Common myeloid progenitor, CD34-positive (primary cell): ENCODE measurements around the gene ZBTB49.

ENCODE experiments used
- CTCF ChIA-PET: fragments of 350-600 bp; sonication (Branson Sonifier 250); formaldehyde crosslinking; loops from one replicate; lab custom pipeline; 2021; ENCODE audit warnings: antibody characterized with exemption; lab: Charles Lee
- POLR2A ChIA-PET: fragments of 350-600 bp; sonication (Branson Sonifier 250); formaldehyde crosslinking; loops from one replicate; lab custom pipeline; 2021; ENCODE audit warnings: antibody characterized with exemption; lab: Charles Lee
- DNase-seq, 3 donors: peaks; one replicate each; pipeline versions ENCODE4 v3.0.0 to v3.0.0-alpha.2; 2013
- H3K27ac ChIP-seq, 2 experiments: 1 replicate in 1 of 2; 2 replicates in 1 of 2; pipeline ENCODE4 v1.7.0; 2013; ENCODE audit warnings: inconsistent platforms in 2 of 2, low read length in 2 of 2, mild to moderate bottlenecking in 2 of 2, low read depth in 1 of 2, moderate library complexity in 1 of 2; ENCODE audit not compliant: severe bottlenecking in 2 of 2, insufficient read depth in 1 of 2, poor library complexity in 1 of 2
- H3K27me3 ChIP-seq, 5 experiments: replicated peaks in 2 of 5; 1 replicate in 3 of 5; 2 replicates in 2 of 5; pipeline versions ENCODE4 v1.6.1 to v1.7.0; 2013; ENCODE audit warnings: low read length in 4 of 5, mild to moderate bottlenecking in 2 of 5, moderate library complexity in 2 of 5, inconsistent platforms in 1 of 5; ENCODE audit not compliant: insufficient read depth in 5 of 5, control insufficient read depth in 4 of 5
- H3K36me3 ChIP-seq, 4 experiments: 1 replicate in 2 of 4; 2 replicates in 2 of 4; pipeline versions ENCODE4 v1.6.1 to v1.7.0; 2013; ENCODE audit warnings: low read length in 3 of 4, control low read depth in 1 of 4, mild to moderate bottlenecking in 1 of 4; ENCODE audit not compliant: control insufficient read depth in 4 of 4, insufficient read depth in 4 of 4
- H3K4me1 ChIP-seq, 4 experiments: 1 replicate in 3 of 4; 2 replicates in 1 of 4; pipeline versions ENCODE4 v1.6.1 to v1.7.1; 2013; ENCODE audit warnings: low read length in 3 of 4, mild to moderate bottlenecking in 3 of 4, control low read depth in 1 of 4, inconsistent platforms in 1 of 4, moderate library complexity in 1 of 4; ENCODE audit not compliant: control insufficient read depth in 4 of 4, insufficient read depth in 4 of 4; ENCODE audit errors: control extremely low read depth in 1 of 4
- H3K4me3 ChIP-seq, 7 experiments: 1 replicate in 4 of 7; 2 replicates in 3 of 7; pipeline versions ENCODE4 v1.5.1 to v1.7.0; 2013; ENCODE audit warnings: mild to moderate bottlenecking in 7 of 7, low read length in 6 of 7, moderate library complexity in 6 of 7, inconsistent platforms in 2 of 7, low read depth in 2 of 7, control low read depth in 1 of 7; ENCODE audit not compliant: insufficient read depth in 4 of 7, control insufficient read depth in 1 of 7; ENCODE audit errors: extremely low read depth in 1 of 7
- H3K9me3 ChIP-seq, 5 experiments: 1 replicate in 4 of 5; 2 replicates in 1 of 5; pipeline versions ENCODE4 v1.6.1 to v1.7.1; 2013; ENCODE audit warnings: low read length in 4 of 5, mild to moderate bottlenecking in 2 of 5, inconsistent platforms in 1 of 5, low read depth in 1 of 5, moderate library complexity in 1 of 5; ENCODE audit not compliant: control insufficient read depth in 4 of 5, insufficient read depth in 2 of 5; ENCODE audit errors: control extremely low read depth in 1 of 5
- WGBS: methylation state at CpG from one replicate; pipeline ENCODE4 v1.1.5; 2013; ENCODE audit not compliant: insufficient coverage; 5-methylcytosine and 5-hydroxymethylcytosine counted together

Gene ZBTB49

DNA sequence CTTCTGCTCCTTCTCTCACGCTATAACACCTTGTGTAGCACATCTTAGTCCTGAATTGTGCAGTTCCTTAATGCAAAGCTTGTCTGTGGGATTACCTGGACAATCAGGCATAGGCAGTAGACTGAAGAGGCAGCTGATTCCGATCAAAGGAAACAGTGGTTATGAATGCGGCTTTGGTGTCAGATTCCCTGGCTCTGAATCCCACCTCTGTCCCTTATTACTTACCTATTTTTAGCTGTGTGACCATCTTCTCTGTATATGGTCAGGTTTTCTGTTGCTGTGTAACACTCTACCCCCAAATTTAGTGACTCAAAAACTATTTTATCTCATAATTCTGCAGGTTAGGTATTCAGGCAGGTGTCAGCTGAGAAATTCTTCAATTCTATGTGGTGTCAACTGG is 3.2 kb downstream of the ZBTB49 start:
- Histone ChIP-seq H3K9me3 (peaks cover 0 to 5% (median 3%) of the 10 kb centered on the region in 5 experiments), H3K4me3 (no peak overlapping the region), H3K27ac (no peak overlapping the region), H3K27me3 (no peaks in the 10 kb centered on the region), H3K36me3 (peaks cover 0 to 6% (median 1%) of the 10 kb centered on the region in 4 experiments), H3K4me1 (peaks cover 13 to 24% (median 22%) of the 10 kb centered on the region in 4 experiments)
- CTCF ChIA-PET, result interaction anchor here (1.4 kb wide), 1 partner anchor 9 kb away, joined by 5 read pairs; no protein-coding TSS in a partner anchor
- WGBS, result 100% methylated on average over 2 of the region's 3 CpGs
- DNase-seq, result no peak
- POLR2A ChIA-PET, result no interaction called here

DNA sequence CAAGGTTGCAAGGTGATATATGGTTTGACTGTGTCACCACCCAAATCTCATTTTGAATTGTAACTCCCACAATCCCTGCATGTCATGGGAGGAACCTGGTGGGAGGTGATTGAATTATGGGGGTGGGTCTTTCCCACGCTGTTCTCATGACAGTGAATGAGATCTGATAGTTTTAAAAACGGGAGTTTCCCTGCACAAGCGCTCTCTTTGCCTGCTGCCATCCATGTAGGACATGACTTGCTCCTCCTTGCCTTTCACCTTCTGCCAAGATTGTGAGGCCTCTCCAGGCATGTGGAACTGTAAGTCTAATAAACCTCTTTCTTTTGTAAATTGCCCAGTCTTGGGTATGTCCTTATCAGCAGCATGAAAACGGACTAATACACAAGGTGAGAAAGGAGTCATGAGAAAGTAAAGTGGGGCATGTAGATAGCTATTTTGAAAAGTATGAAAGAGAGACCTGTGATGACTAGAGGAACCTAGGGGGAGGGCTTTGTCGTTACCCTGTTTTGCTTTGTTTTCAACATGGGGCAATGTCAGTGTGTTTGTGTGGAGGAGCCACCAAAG is 6.3 kb downstream of the ZBTB49 start:
- H3K27me3 ChIP-seq, result no peaks in the 10 kb centered on the region
- WGBS, result 95% methylated on average over 4 of the region's 5 CpGs
- CTCF ChIA-PET, result interaction anchor here (1.1 kb wide), 1 partner anchor 37 kb away, joined by 4 read pairs; no protein-coding TSS in a partner anchor
- H3K4me1 ChIP-seq, result peaks cover 0 to 3% (median 2%) of the 10 kb centered on the region in 4 experiments
- H3K9me3 ChIP-seq, result peaks cover 0 to 5% (median 3%) of the 10 kb centered on the region in 5 experiments
- no peak for DNase-seq
- peaks cover 2 to 15% (median 9%) of the 10 kb centered on the region in 4 experiments for H3K36me3 ChIP-seq
- no peak overlapping the region for H3K4me3 ChIP-seq
- POLR2A ChIA-PET, result no interaction called here
- no peak overlapping the region for H3K27ac ChIP-seq

DNA sequence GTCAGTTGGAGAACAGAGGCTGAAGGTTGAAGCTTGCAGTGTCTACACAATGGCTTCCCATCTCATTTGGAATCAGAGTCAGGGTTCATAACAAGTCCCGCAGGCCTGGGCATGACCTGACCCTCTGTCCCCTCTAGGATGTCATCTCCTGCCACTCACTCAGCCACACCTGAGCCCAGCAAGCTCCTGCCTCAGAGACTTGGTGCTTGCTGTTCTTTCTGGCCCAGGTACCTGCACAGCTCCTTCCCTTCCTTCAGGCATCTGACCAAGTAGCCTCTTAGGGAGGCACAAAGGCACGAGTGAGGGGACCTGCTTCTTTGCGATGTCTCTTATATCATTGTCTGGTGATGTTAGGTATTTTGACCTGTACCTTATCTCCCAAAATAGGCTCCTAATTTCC is 9.0 kb downstream of the ZBTB49 start:
- no peak for DNase-seq
- H3K27ac ChIP-seq, result no peak overlapping the region
- H3K4me3 ChIP-seq, result no peak overlapping the region
- ChIA-PET CTCF (interaction anchor here (1.2 kb wide), 1 partner anchor 26 kb away, joined by 3 read pairs; no protein-coding TSS in a partner anchor), POLR2A (no interaction called here)
- H3K27me3 ChIP-seq, result no peaks in the 10 kb centered on the region
- peaks cover 0 to 5% (median 3%) of the 10 kb centered on the region in 5 experiments for H3K9me3 ChIP-seq
- H3K4me1 ChIP-seq, result no peaks in the 10 kb centered on the region
- peaks cover 15 to 28% (median 18%) of the 10 kb centered on the region in 4 experiments for H3K36me3 ChIP-seq
- 100% methylated on average over 1 of the region's 3 CpGs for WGBS

DNA sequence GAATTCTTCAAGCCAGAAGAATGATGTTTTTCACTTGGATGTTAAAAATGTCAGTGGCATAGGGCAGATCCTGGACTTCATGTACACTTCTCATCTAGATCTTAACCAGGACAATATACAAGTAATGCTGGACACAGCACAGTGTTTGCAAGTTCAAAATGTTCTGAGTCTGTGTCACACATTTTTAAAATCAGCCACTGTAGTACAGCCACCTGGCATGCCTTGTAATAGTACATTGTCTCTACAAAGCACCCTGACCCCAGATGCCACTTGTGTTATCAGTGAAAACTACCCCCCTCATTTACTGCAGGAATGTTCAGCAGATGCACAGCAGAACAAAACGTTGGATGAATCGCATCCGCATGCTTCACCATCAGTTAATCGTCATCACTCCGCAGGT is 11.9 kb downstream of the ZBTB49 start:
- 98% methylated on average over 5 of the region's 5 CpGs for WGBS
- no peak for DNase-seq
- Histone ChIP-seq H3K4me1 (no peaks in the 10 kb centered on the region), H3K9me3 (no peaks in the 10 kb centered on the region), H3K36me3 (peaks cover 15 to 35% (median 25%) of the 10 kb centered on the region in 4 experiments), H3K27me3 (no peaks in the 10 kb centered on the region), H3K4me3 (no peak overlapping the region), H3K27ac (no peak overlapping the region)
- CTCF ChIA-PET, result no interaction called here
- POLR2A ChIA-PET, result no interaction called here

DNA sequence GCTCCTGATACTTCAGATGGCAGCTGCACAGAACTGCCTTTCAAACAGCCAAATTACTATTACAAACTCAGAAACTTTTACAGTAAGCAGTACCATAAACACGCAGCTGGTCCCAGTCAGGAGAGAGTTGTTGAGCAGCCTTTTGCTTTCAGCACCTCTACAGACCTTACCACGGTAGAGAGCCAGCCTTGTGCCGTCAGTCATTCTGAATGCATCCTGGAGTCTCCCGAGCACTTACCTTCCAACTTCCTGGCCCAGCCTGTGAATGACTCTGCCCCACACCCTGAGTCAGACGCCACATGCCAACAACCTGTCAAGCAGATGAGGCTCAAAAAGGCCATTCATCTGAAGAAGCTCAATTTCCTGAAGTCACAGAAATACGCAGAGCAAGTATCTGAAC is 12.4 kb downstream of the ZBTB49 start:
- CTCF ChIA-PET, result no interaction called here
- POLR2A ChIA-PET, result no interaction called here
- 81% methylated on average over 6 of the region's 6 CpGs for WGBS

DNA sequence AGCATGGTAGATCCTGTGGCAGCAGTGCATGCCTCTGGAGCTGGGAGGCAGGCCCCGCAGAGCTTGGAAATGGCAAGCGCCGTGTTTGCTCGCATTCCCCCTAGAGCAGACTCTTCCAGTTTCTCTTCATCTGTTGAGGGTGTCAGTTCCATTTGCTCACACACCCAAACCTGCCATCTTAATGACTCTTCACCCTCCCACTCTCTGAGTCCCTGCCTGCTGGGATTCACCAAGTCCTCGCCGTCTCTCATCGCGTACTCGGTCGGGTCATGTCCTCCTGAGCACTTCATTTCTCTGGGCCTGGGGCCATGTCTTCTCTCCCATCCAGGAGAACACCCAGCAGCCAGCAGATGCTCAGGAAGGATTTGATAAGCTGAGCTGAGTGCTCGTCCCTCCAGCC is 16.9 kb downstream of the ZBTB49 start:
- no peaks in the 10 kb centered on the region for H3K9me3 ChIP-seq
- CTCF ChIA-PET, result no interaction called here
- H3K27me3 ChIP-seq, result no peaks in the 10 kb centered on the region
- H3K36me3 ChIP-seq, result peaks cover 11 to 34% (median 22%) of the 10 kb centered on the region in 4 experiments
- no peak overlapping the region for H3K27ac ChIP-seq
- H3K4me3 ChIP-seq, result no peak overlapping the region
- POLR2A ChIA-PET, result no interaction called here
- WGBS, result 98% methylated on average over 11 of the region's 11 CpGs
- no peaks in the 10 kb centered on the region for H3K4me1 ChIP-seq
- no peak for DNase-seq

More for the DNA sequence above, 12.4 kb downstream of the ZBTB49 start:
- peaks cover 17 to 39% (median 27%) of the 10 kb centered on the region in 4 experiments for H3K36me3 ChIP-seq
- no peak overlapping the region for H3K4me3 ChIP-seq
- DNase-seq, result no peak
- H3K27ac ChIP-seq, result no peak overlapping the region
- no peaks in the 10 kb centered on the region for H3K9me3 ChIP-seq
- H3K27me3 ChIP-seq, result no peaks in the 10 kb centered on the region
- H3K4me1 ChIP-seq, result no peaks in the 10 kb centered on the region

DNA sequence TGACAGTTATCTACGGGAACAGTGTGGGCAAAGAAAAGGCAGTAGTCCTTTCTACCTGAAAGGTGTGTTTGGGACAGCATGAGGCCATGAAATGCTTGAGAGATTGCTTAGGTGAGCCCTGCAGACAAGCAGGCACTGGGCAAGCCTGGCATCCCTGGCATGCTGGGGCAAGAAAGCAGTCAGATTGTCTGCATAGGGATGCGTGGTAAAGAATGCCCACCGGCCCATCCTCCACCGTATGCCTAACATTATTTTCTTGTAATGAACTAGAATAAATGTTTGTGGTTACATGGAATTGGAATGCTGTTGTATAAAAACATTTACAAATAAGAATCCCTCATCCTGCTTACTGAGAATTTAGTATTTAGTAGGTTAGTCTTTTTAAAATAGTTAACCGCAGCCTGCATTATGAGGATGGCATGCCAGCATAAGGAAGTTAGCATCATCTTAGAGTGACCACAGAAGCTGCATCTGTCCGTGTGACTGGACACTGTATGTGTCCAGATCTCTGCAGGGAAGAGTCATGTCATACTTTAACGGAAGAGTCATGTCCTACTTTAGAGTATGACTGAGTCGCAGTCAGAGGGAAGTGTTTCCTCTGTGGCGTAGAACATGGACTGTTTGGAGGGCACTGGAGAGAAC is 18.9 kb downstream of the ZBTB49 start:
- Histone ChIP-seq H3K9me3 (no peaks in the 10 kb centered on the region), H3K27ac (no peak overlapping the region), H3K27me3 (no peaks in the 10 kb centered on the region), H3K36me3 (peaks cover 6 to 39% (median 20%) of the 10 kb centered on the region in 4 experiments), H3K4me1 (no peaks in the 10 kb centered on the region), H3K4me3 (no peak overlapping the region)
- POLR2A ChIA-PET, result no interaction called here
- CTCF ChIA-PET, result interaction anchor here (0.7 kb wide), 1 partner anchor 24 kb away, joined by 5 read pairs; no protein-coding TSS in a partner anchor
- WGBS, result 96% methylated on average over 6 of the region's 9 CpGs
- DNase-seq, result no peak
